ENCODE results near the gene CTRB2. TPM values are rescaled to one million over a fixed set of nuclear protein-coding genes. Genes with fewer than 3 reads are reported as not detected.

CTRB2 gene
- total and polyA plus RNA-seq, 2 of the 8 experiments (the other 6 are each of a cell fraction or from before 2014, with no cell fraction given) = not detected

DNA sequence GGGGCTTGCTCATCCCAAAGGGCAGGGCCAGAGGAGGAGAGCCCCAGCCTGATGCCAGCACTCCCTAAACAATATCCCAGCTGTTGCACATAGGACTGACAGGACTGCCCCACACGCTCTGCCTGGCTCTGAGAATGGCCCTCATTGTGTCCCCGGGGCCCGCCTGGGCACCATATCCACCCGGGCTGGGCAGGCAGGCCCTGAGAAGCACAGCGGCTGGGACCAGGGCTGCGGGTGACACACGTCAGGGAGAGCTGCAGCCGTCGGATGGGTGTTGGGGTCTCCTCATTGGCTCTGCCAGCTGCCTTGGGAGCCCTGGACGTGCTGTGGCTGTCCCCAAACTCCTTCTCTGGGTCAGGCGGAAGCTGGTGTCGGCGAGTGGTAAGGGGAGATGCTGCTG is 40.3 kb upstream of the CTRB2 start (continued):
- TF ChIP-seq CHD7 (IDR thresholded peaks at IDR 0.05; ENCODE audit: insufficient replicate concordance, low read length) (no peak), USF2 (IDR thresholded peaks at IDR 0.05; ENCODE audit: low read length) (no peak), BCL11A (IDR thresholded peaks at IDR 0.05; ENCODE audit: low read depth in 2 of 2, low read length in 2 of 2) (no peak), CHD1 (IDR thresholded peaks at IDR 0.05; ENCODE audit: low read depth, low read length) (no peak)
